Trophoblast cell (in vitro differentiated cells and primary cell): ENCODE results near the gene SDR42E1.
"Not testable (repeated sequence)": the region's sequence is repeated elsewhere in the genome, so short reads cannot be mapped to it uniquely, and the experiment has no call there.

Experiments used
- DNase-seq, 2 donors: peaks; one replicate each; pipeline ENCODE4 v3.0.0-alpha.2; 2016
- H2AFZ ChIP-seq: 2 replicates; pipeline ENCODE4 v1.6.1; 2013; ENCODE audit warnings: low read length, moderate library complexity, mild to moderate bottlenecking; ENCODE audit not compliant: insufficient read depth, poor library complexity
- H2AK5ac ChIP-seq: 2 replicates; pipeline ENCODE4 v1.6.1; 2013; ENCODE audit warnings: mild to moderate bottlenecking, low read length
- H2BK120ac ChIP-seq: 2 replicates; pipeline ENCODE4 v1.6.1; 2013; ENCODE audit warnings: low read length, mild to moderate bottlenecking, moderate library complexity; ENCODE audit not compliant: insufficient read depth, poor library complexity
- H2BK12ac ChIP-seq: 2 replicates; pipeline ENCODE4 v1.6.1; 2013; ENCODE audit warnings: mild to moderate bottlenecking, low read length, moderate library complexity
- H2BK5ac ChIP-seq: 2 replicates; pipeline ENCODE4 v1.6.1; 2013; ENCODE audit warnings: low read length, low read depth, moderate library complexity, mild to moderate bottlenecking; ENCODE audit not compliant: poor library complexity
- H3K14ac ChIP-seq: 2 replicates; pipeline ENCODE4 v1.6.1; 2013; ENCODE audit warnings: mild to moderate bottlenecking, low read length
- H3K18ac ChIP-seq: 2 replicates; pipeline ENCODE4 v1.6.1; 2013; ENCODE audit warnings: mild to moderate bottlenecking, low read length
- H3K23ac ChIP-seq: 2 replicates; pipeline ENCODE4 v1.6.1; 2013; ENCODE audit warnings: low read length
- H3K27ac ChIP-seq: 2 replicates; pipeline ENCODE4 v1.5.1; 2013; ENCODE audit warnings: low read depth, mild to moderate bottlenecking, inconsistent platforms, low read length, moderate library complexity
- H3K27me3 ChIP-seq: 2 replicates; pipeline ENCODE4 v1.6.1; 2013; ENCODE audit warnings: inconsistent platforms, mild to moderate bottlenecking, low read length, moderate library complexity; ENCODE audit not compliant: insufficient read depth
- H3K36me3 ChIP-seq, 2 experiments: 1 replicate in 1 of 2; 2 replicates in 1 of 2; pipeline ENCODE4 v1.6.1; 2013; ENCODE audit warnings: low read length in 2 of 2, mild to moderate bottlenecking in 2 of 2, moderate library complexity in 1 of 2; ENCODE audit not compliant: insufficient read depth in 2 of 2, control insufficient read depth in 1 of 2
- H3K4ac ChIP-seq: 2 replicates; pipeline ENCODE4 v1.6.1; 2013; ENCODE audit warnings: low read depth, mild to moderate bottlenecking, low read length, moderate library complexity
- H3K4me1 ChIP-seq, 2 experiments: 1 replicate in 1 of 2; 2 replicates in 1 of 2; pipeline ENCODE4 v1.6.1; 2013; ENCODE audit warnings: low read length in 2 of 2, mild to moderate bottlenecking in 2 of 2, moderate library complexity in 1 of 2; ENCODE audit not compliant: insufficient read depth in 2 of 2, control insufficient read depth in 1 of 2
- H3K4me2 ChIP-seq: 2 replicates; pipeline ENCODE4 v1.6.1; 2013; ENCODE audit warnings: inconsistent platforms, mild to moderate bottlenecking, low read length, moderate library complexity
- H3K4me3 ChIP-seq: 2 replicates; pipeline ENCODE4 v1.5.1; 2013; ENCODE audit warnings: mild to moderate bottlenecking, low read depth, low read length, inconsistent platforms
- H3K79me1 ChIP-seq: one replicate; pipeline ENCODE4 v1.6.1; 2013; ENCODE audit warnings: low read length
- H3K79me2 ChIP-seq: 2 replicates; pipeline ENCODE4 v1.6.1; 2013; ENCODE audit warnings: low read length, mild to moderate bottlenecking; ENCODE audit not compliant: control insufficient read depth, insufficient read depth, poor library complexity
- H3K9ac ChIP-seq: 2 replicates; pipeline ENCODE4 v1.6.1; 2013; ENCODE audit warnings: mild to moderate bottlenecking, low read length
- H3K9me3 ChIP-seq: 2 replicates; pipeline ENCODE4 v1.6.1; 2013; ENCODE audit warnings: low read depth, mild to moderate bottlenecking, control low read depth, inconsistent platforms, low read length; ENCODE audit not compliant: insufficient read depth
- H4K12ac ChIP-seq: 2 replicates; pipeline ENCODE4 v1.6.1; 2013; ENCODE audit warnings: low read depth, mild to moderate bottlenecking, low read length, moderate library complexity
- H4K8ac ChIP-seq: 2 replicates; pipeline ENCODE4 v1.6.1; 2013; ENCODE audit warnings: low read depth, mild to moderate bottlenecking, low read length, moderate library complexity
- H4K91ac ChIP-seq: one replicate; pipeline ENCODE4 v1.6.1; 2013; ENCODE audit warnings: low read depth, mild to moderate bottlenecking, low read length, moderate library complexity
- WGBS: extraction: QIAGEN DNeasy Blood & Tissue Kit; methylation state at CpG from one replicate; pipeline ENCODE4 v1.1.7; 2013; ENCODE audit warnings: missing lambda C conversion rate; ENCODE audit not compliant: insufficient read length, insufficient coverage; ENCODE audit errors: extremely low coverage; 5-methylcytosine and 5-hydroxymethylcytosine counted together

Gene SDR42E1

GRCh38 chr16:81977335-81977942, 33.8 kb downstream of the SDR42E1 start:
- not testable (repeated sequence) for H4K91ac ChIP-seq, H3K9me3 ChIP-seq, H2AFZ ChIP-seq, H3K36me3 ChIP-seq, H4K12ac ChIP-seq, H2BK12ac ChIP-seq, H3K79me1 ChIP-seq, H4K8ac ChIP-seq, H2BK120ac ChIP-seq, H3K9ac ChIP-seq, H2AK5ac ChIP-seq, H3K4ac ChIP-seq, H3K4me2 ChIP-seq, H3K79me2 ChIP-seq, H3K18ac ChIP-seq, H3K27me3 ChIP-seq, H3K4me1 ChIP-seq, H3K23ac ChIP-seq, H3K14ac ChIP-seq, DNase-seq, H2BK5ac ChIP-seq, H3K27ac ChIP-seq, H3K4me3 ChIP-seq
- WGBS = no CpG with 5 or more reads among the region's 26 CpGs

GRCh38 chr16:81975637-81976036, 35.6 kb downstream of the SDR42E1 start:
- Histone ChIP-seq H3K79me2 (no peaks in the 10 kb centered on the region), H2BK12ac (no peak overlapping the region), H3K9me3 (peaks cover 1% of the 10 kb centered on the region), H3K4me3 (no peak overlapping the region), H3K23ac (no peak overlapping the region), H2BK5ac (no peak overlapping the region), H2BK120ac (no peak overlapping the region), H3K18ac (no peak overlapping the region), H3K9ac (no peak overlapping the region), H4K8ac (no peak overlapping the region), H3K4me1 (no peaks in the 10 kb centered on the region), H3K27me3 (no peaks in the 10 kb centered on the region), H2AK5ac (no peak overlapping the region), H4K91ac (no peak overlapping the region), H4K12ac (no peak overlapping the region), H3K4ac (no peak overlapping the region), H3K27ac (no peak overlapping the region), H2AFZ (no peak overlapping the region), H3K36me3 (no peaks in the 10 kb centered on the region), H3K4me2 (no peak overlapping the region), H3K14ac (no peak overlapping the region), H3K79me1 (no peaks in the 10 kb centered on the region)
- WGBS = no CpG with 5 or more reads among the region's 1 CpG
- no peak for DNase-seq

GRCh38 chr16:81973737-81974136, 37.5 kb downstream of the SDR42E1 start:
- Histone ChIP-seq H3K9me3 (peaks cover 1% of the 10 kb centered on the region), H3K4me3 (no peak overlapping the region), H3K27ac (no peak overlapping the region), H2AK5ac (no peak overlapping the region), H3K79me2 (no peaks in the 10 kb centered on the region), H3K14ac (no peak overlapping the region), H3K9ac (no peak overlapping the region), H4K12ac (no peak overlapping the region), H2BK12ac (no peak overlapping the region), H3K4me1 (no peaks in the 10 kb centered on the region), H3K23ac (no peak overlapping the region), H2AFZ (no peak overlapping the region), H4K91ac (no peak overlapping the region), H3K4ac (no peak overlapping the region), H2BK120ac (no peak overlapping the region), H3K27me3 (no peaks in the 10 kb centered on the region), H2BK5ac (no peak overlapping the region), H3K4me2 (no peak overlapping the region), H4K8ac (no peak overlapping the region), H3K18ac (no peak overlapping the region), H3K36me3 (no peaks in the 10 kb centered on the region), H3K79me1 (no peaks in the 10 kb centered on the region)
- DNase-seq = no peak
- no CpG with 5 or more reads among the region's 2 CpGs for WGBS

- Histone ChIP-seq H2BK5ac (no peak overlapping the region), H3K27ac (no peak overlapping the region), H3K14ac (no peak overlapping the region), H3K79me1 (no peaks in the 10 kb centered on the region), H2AK5ac (no peak overlapping the region), H2BK120ac (no peak overlapping the region), H3K4me3 (no peak overlapping the region), H4K91ac (no peak overlapping the region), H3K27me3 (no peaks in the 10 kb centered on the region), H4K8ac (no peak overlapping the region), H3K4me2 (no peak overlapping the region), H2BK12ac (no peak overlapping the region), H3K4ac (no peak overlapping the region), H4K12ac (no peak overlapping the region), H3K36me3 (no peaks in the 10 kb centered on the region), H2AFZ (no peak overlapping the region), H3K23ac (no peak overlapping the region), H3K79me2 (no peaks in the 10 kb centered on the region), H3K4me1 (no peaks in the 10 kb centered on the region), H3K18ac (no peak overlapping the region), H3K9ac (no peak overlapping the region), H3K9me3 (peaks cover 1% of the 10 kb centered on the region)
- DNase-seq = no peak
- no CpG with 5 or more reads among the region's 1 CpG for WGBS
These were observed 39.4 kb downstream of the SDR42E1 start for GRCh38 chr16:81971853-81972252.
